Hepatocyte (in vitro differentiated cells): ENCODE measurements around the gene CETN3. TPM values are rescaled to one million over a fixed set of nuclear protein-coding genes. Genes with fewer than 3 reads are reported as not detected.

Experiments used
- DNase-seq: peaks from one replicate; pipeline ENCODE4 v3.0.0-alpha.2; 2016; ENCODE audit warnings: low spot score
- H2AFZ ChIP-seq: fragments of 200-600 bp; sonication (generic); 2 replicates; pipeline ENCODE4 v1.6.0; 2016; ENCODE audit warnings: antibody characterized with exemption, mild to moderate bottlenecking
- H3K27ac ChIP-seq: fragments of 200-600 bp; sonication (generic); 2 replicates; pipeline ENCODE4 v1.5.1; 2016; ENCODE audit warnings: mild to moderate bottlenecking
- H3K27me3 ChIP-seq: fragments of 200-600 bp; sonication (generic); 2 replicates; pipeline ENCODE4 v1.6.1; 2016
- H3K36me3 ChIP-seq: fragments of 200-600 bp; sonication (generic); replicated peaks from 2 replicates; pipeline ENCODE4 v1.5.1; 2016; ENCODE audit warnings: low read depth; ENCODE audit not compliant: insufficient read depth
- H3K4me1 ChIP-seq: fragments of 200-600 bp; sonication (generic); 2 replicates; pipeline ENCODE4 v1.5.1; 2016; ENCODE audit warnings: mild to moderate bottlenecking, moderate library complexity; ENCODE audit not compliant: insufficient read depth
- H3K4me2 ChIP-seq: fragments of 200-600 bp; sonication (generic); 2 replicates; pipeline ENCODE4 v1.6.0; 2016
- H3K4me3 ChIP-seq: fragments of 200-600 bp; sonication (generic); 2 replicates; pipeline ENCODE4 v1.5.1; 2016; ENCODE audit warnings: mild to moderate bottlenecking
- H3K79me2 ChIP-seq: fragments of 200-600 bp; sonication (generic); 2 replicates; pipeline ENCODE4 v1.6.0; 2017; ENCODE audit warnings: mild to moderate bottlenecking
- H3K9me2 ChIP-seq: fragments of 200-600 bp; sonication (generic); replicated peaks from 2 replicates; pipeline ENCODE4 v1.6.0; 2017; ENCODE audit warnings: mild to moderate bottlenecking; ENCODE audit not compliant: insufficient read depth
- H3K9me3 ChIP-seq: fragments of 200-600 bp; sonication (generic); 2 replicates; pipeline ENCODE4 v1.5.1; 2016; ENCODE audit warnings: low read depth, mild to moderate bottlenecking
- H4K20me1 ChIP-seq: fragments of 200-600 bp; sonication (generic); 2 replicates; pipeline ENCODE4 v1.6.0; 2016; ENCODE audit warnings: mild to moderate bottlenecking; ENCODE audit not compliant: insufficient read depth, poor library complexity, severe bottlenecking
- CTCF ChIP-seq: fragments of 200-600 bp; sonication (generic); IDR thresholded peaks from 2 replicates; pipeline ENCODE4 v1.5.1; 2016; ENCODE audit warnings: antibody characterized with exemption, mild to moderate bottlenecking; ENCODE audit not compliant: poor library complexity
- EZH2 ChIP-seq: fragments of 200-600 bp; sonication (generic); IDR thresholded peaks from 2 replicates; pipeline ENCODE4 v1.6.1; 2016; ENCODE audit warnings: antibody characterized with exemption, mild to moderate bottlenecking, borderline replicate concordance
- EZH2phosphoT487 ChIP-seq: fragments of 200-600 bp; sonication (generic); IDR thresholded peaks from one replicate; pipeline ENCODE4 v1.6.1; 2018; ENCODE audit warnings: antibody characterized with exemption, mild to moderate bottlenecking, low read depth, moderate library complexity; ENCODE audit not compliant: unreplicated experiment, severe bottlenecking
- WGBS: methylation state at CpG from one replicate; pipeline ENCODE4 v1.1.6; 2016; ENCODE audit warnings: low lambda C conversion rate; ENCODE audit errors: missing lambda C conversion rate; 5-methylcytosine and 5-hydroxymethylcytosine counted together
- polyA plus RNA-seq: library from polyadenylated mRNA; unstranded; fragments of >200 nt; fragmentation: Nextera tagmentation; extraction: Ambion mirVana; gene quantifications from 2 replicates; pipeline ENCODE4 v1.2.1, GENCODE V29; 2016
- total RNA-seq: library from RNA; depleted of rRNA; stranded (reverse); fragments of >200 nt; gene quantifications from 2 replicates; pipeline ENCODE4 v1.2.3, GENCODE V29; 2014

Gene CETN3
- total and polyA plus RNA-seq, 2 experiments from 2014 or later: 15.7 to 37.0 TPM

DNA sequence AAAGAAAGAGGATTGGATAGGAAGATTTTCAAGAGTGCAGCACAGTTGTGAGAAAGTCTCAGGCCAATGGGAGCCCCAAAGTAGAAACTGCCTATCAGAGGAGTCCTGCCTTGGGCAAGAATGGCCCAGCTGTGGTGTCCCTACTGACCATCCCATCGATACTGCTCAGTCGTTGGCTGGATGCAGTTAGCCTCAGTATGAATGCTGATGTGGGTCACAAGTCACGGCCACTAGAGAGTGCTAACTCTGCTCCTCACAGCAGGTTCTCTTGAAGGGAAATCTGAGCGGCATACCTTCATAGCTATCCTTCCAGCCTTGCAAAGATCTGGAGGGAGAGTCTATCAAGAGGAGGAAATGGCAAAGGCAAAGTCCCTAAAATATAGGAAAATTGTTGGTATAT, 11.6 kb upstream of the CETN3 start:
- Histone ChIP-seq H4K20me1 (no peaks in the 10 kb centered on the region), H3K27me3 (no peaks in the 10 kb centered on the region), H3K79me2 (no peaks in the 10 kb centered on the region), H3K4me3 (no peak overlapping the region), H2AFZ (no peak overlapping the region), H3K9me2 (no peaks in the 10 kb centered on the region), H3K9me3 (no peaks in the 10 kb centered on the region), H3K27ac (no peak overlapping the region), H3K4me2 (no peak overlapping the region), H3K36me3 (no peaks in the 10 kb centered on the region), H3K4me1 (no peaks in the 10 kb centered on the region)
- WGBS: 23% methylated on average over 4 of the region's 4 CpGs
- peak; percentile 22 for TF ChIP-seq CTCF
- no peak for TF ChIP-seq EZH2
- DNase-seq: peak; percentile 42

GRCh38 chr5:90418214-90418613, 8.7 kb upstream of the CETN3 start:
- DNase-seq: no peak
- no peaks in the 10 kb centered on the region for H4K20me1 ChIP-seq

DNA sequence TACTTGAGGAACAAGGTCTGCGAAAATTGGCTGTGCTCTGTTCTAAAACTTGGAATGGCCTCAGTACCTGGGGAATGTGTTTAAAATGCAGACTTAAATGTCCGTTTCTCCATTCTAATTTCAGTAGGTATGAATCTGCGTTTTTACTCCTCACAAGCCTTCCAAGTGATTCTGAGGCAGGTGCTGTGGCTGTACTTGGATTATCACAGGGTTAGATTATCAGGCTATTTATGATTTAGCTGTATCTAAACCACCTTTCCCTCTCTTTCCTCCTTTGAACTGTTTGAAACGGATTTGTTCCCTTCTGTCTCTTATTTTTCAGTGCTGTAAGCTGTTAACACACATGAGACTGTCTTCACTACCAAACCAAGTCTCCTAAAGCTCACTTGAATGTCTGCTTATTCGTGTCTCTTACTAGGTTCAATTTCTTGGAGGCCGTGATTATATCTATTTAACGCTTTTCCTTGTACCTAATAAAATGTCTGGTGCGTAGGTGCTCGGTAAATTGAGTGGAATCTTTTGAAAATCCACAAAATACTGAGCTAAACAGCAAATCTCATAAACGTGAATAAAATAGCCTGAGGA, 714 bp upstream of the CETN3 start:
- peak; percentile 8 for DNase-seq
- Histone ChIP-seq H3K9me2 (no peaks in the 10 kb centered on the region), H3K27ac (peak overlapping the region; percentile 91), H3K9me3 (no peaks in the 10 kb centered on the region), H3K36me3 (no peaks in the 10 kb centered on the region), H2AFZ (peak overlapping the region; percentile 86), H3K27me3 (no peaks in the 10 kb centered on the region), H3K4me3 (peak overlapping the region; percentile 40), H3K4me1 (no peaks in the 10 kb centered on the region), H3K4me2 (peak overlapping the region; percentile 76), H3K79me2 (peaks cover 25% of the 10 kb centered on the region), H4K20me1 (no peaks in the 10 kb centered on the region)
- no peak for TF ChIP-seq CTCF
- no peak for TF ChIP-seq EZH2
- no peak for TF ChIP-seq EZH2phosphoT487
- 1% methylated on average over 10 of the region's 10 CpGs for WGBS

More at GRCh38 chr5:90418214-90418613, 8.7 kb upstream of the CETN3 start:
- H2AFZ ChIP-seq: no peak overlapping the region
- no peak overlapping the region for H3K4me2 ChIP-seq
- no peaks in the 10 kb centered on the region for H3K79me2 ChIP-seq
- TF ChIP-seq EZH2phosphoT487 (no peak), EZH2 (no peak), CTCF (no peak)
- no peaks in the 10 kb centered on the region for H3K27me3 ChIP-seq
- WGBS: 79% methylated on average over 1 of the region's 1 CpG
- H3K27ac ChIP-seq: no peak overlapping the region
- H3K36me3 ChIP-seq: no peaks in the 10 kb centered on the region
- no peaks in the 10 kb centered on the region for H3K9me3 ChIP-seq
- H3K4me1 ChIP-seq: no peaks in the 10 kb centered on the region
- H3K9me2 ChIP-seq: no peaks in the 10 kb centered on the region
- H3K4me3 ChIP-seq: no peak overlapping the region
